OCI-LY1 (cell line): ENCODE measurements around the gene FGF22.

Source experiments
- H2AFZ ChIP-seq: fragments of 200-600 bp; sonication (generic), shearing (Covaris generic); 2 replicates; pipeline ENCODE4 v1.6.0; 2014; ENCODE audit warnings: antibody characterized with exemption, mild to moderate bottlenecking, low read length
- H3F3A ChIP-seq: fragments of 200-600 bp; sonication (generic), shearing (Covaris generic); 2 replicates; pipeline ENCODE4 v1.6.0; 2014; ENCODE audit warnings: mild to moderate bottlenecking, antibody characterized with exemption, low read length, moderate library complexity; ENCODE audit not compliant: insufficient read depth
- H3K27ac ChIP-seq: fragments of 200-600 bp; sonication (generic); 2 replicates; pipeline ENCODE4 v1.5.1; 2014; ENCODE audit warnings: low read length, mixed run types, mild to moderate bottlenecking, low read depth; ENCODE audit not compliant: poor library complexity, severe bottlenecking
- H3K27me3 ChIP-seq: fragments of 200-600 bp; sonication (generic); 2 replicates; pipeline ENCODE4 v1.6.0; 2014; ENCODE audit warnings: antibody characterized with exemption, mild to moderate bottlenecking, low read length, moderate library complexity; ENCODE audit not compliant: insufficient read depth
- H3K36me3 ChIP-seq: fragments of 200-600 bp; sonication (generic); 2 replicates; pipeline ENCODE4 v1.6.1; 2014; ENCODE audit warnings: mild to moderate bottlenecking, antibody characterized with exemption, low read length, moderate library complexity, mixed read lengths; ENCODE audit not compliant: insufficient read depth
- H3K4me1 ChIP-seq: fragments of 200-600 bp; sonication (generic); 2 replicates; pipeline ENCODE4 v1.5.1; 2014; ENCODE audit warnings: mild to moderate bottlenecking, low read length, moderate library complexity; ENCODE audit not compliant: insufficient read depth, severe bottlenecking
- H3K4me2 ChIP-seq: fragments of 200-600 bp; sonication (generic), shearing (Covaris generic); 2 replicates; pipeline ENCODE4 v1.6.1; 2014; ENCODE audit warnings: low read length
- H3K4me3 ChIP-seq: fragments of 200-600 bp; sonication (generic); 2 replicates; pipeline ENCODE4 v1.5.1; 2014; ENCODE audit warnings: low read length, low read depth, mild to moderate bottlenecking, mixed read lengths; ENCODE audit not compliant: poor library complexity, severe bottlenecking
- H3K79me2 ChIP-seq: fragments of 200-600 bp; shearing (Covaris generic); 2 replicates; pipeline ENCODE4 v1.6.1; 2016; ENCODE audit warnings: mixed run types, low read length, mixed read lengths; ENCODE audit not compliant: insufficient read depth
- H3K9ac ChIP-seq: fragments of 200-600 bp; sonication (generic), shearing (Covaris generic); 2 replicates; pipeline ENCODE4 v1.6.1; 2014; ENCODE audit warnings: mild to moderate bottlenecking, low read length, mixed read lengths
- H3K9me2 ChIP-seq: fragments of 200-600 bp; sonication (generic), shearing (Covaris generic); 2 replicates; pipeline ENCODE4 v1.6.1; 2014; ENCODE audit warnings: low read depth, mild to moderate bottlenecking, low read length, mixed read lengths
- H3K9me3 ChIP-seq: fragments of 200-600 bp; shearing (Covaris generic); 2 replicates; pipeline ENCODE4 v1.6.1; 2014; ENCODE audit warnings: low read length, mixed read lengths
- H4K20me1 ChIP-seq: fragments of 200-600 bp; sonication (generic), shearing (Covaris generic); 2 replicates; pipeline ENCODE4 v1.6.0; 2016; ENCODE audit warnings: mild to moderate bottlenecking, low read length; ENCODE audit not compliant: insufficient read depth
- EZH2 ChIP-seq: fragments of 200-600 bp; sonication (generic), shearing (Covaris generic); IDR thresholded peaks from 2 replicates; pipeline ENCODE4 v1.8.0; 2017; ENCODE audit warnings: borderline replicate concordance, mixed run types, mild to moderate bottlenecking, antibody characterized with exemption, low read length, moderate library complexity, mixed read lengths
- TF ChIP-seq, protein P1 (sequence below): fragments of 200-600 bp; sonication (generic), shearing (Covaris generic); IDR thresholded peaks from 2 replicates; pipeline ENCODE4 v1.5.1; 2017; ENCODE audit warnings: mild to moderate bottlenecking, antibody characterized with exemption, low read length, moderate library complexity, mixed read lengths

FGF22 gene

DNA sequence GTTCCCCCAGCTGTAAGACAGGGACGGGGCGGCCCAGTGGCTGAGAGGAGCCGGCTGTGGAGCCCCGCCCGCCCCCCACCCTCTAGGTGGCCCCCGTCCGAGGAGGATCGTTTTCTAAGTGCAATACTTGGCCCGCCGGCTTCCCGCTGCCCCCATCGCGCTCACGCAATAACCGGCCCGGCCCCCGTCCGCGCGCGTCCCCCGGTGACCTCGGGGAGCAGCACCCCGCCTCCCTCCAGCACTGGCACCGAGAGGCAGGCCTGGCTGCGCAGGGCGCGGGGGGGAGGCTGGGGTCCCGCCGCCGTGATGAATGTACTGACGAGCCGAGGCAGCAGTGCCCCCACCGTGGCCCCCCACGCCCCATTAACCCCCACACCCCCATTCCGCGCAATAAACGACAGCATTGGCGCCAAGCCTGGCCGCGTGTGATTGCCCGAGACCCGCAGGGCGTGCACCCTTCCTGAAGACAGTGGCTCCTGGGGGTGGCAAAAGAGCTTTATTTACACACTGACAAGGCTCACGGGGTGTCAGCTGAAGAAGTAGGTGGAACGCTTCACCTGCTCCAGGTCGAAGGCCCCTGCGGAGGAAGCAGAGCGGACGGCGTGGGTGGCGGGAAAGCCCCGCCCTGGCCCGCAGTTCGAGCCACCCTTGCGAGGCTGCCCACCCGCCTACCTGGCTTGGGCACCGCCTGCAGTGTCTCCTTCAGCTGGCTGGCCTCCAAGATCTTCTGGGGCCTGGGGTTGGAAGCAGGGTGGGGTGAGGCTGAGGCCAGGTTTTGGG, 22.7 kb upstream of the FGF22 start:
- peaks cover 61% of the 10 kb centered on the region for H3K36me3 ChIP-seq

DNA sequence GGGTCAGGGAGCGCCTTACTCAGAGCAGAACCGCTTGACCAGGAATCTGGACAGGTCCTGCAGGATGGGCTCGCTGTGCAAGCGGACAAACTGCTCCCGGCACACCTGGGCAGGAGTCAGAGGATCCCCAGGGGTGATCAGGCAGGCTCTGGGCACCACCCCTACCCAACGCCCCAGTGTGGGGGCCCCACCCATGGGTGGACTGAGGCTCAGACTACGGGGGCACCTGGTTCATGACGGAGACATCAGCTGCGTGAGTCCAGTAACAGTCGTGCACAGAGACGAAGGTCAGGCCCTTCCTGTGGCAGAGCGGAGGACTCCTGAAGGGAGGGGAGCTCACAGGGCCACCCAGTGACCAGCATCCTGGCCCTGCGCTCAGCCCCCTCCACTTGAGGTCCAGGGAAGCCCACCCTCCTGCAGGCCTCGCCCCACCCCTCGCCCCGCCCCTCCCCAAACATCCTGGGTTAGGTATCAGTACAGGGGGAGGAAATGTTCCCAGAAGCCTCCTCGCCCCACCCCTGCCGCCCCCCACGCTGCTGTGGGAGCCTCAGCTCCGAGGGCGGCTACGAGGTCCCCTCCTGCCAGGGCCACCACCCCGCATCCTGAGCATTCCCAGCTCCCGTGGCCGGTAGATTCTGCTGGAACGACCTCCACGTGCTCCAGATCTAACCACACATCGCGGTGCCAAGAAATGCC, 22.0 kb upstream of the FGF22 start:
- Histone ChIP-seq H3K36me3 (peaks cover 68% of the 10 kb centered on the region), H3K79me2 (no peaks in the 10 kb centered on the region)

More for the DNA sequence above, 22.7 kb upstream of the FGF22 start:
- H3K9me3 ChIP-seq, result no peaks in the 10 kb centered on the region
- H3K4me1 ChIP-seq, result peaks cover 5% of the 10 kb centered on the region
- no peak overlapping the region for H3K4me2 ChIP-seq
- H4K20me1 ChIP-seq, result no peaks in the 10 kb centered on the region
- no peak for TF ChIP-seq EZH2
- TF ChIP-seq, protein P1, sequence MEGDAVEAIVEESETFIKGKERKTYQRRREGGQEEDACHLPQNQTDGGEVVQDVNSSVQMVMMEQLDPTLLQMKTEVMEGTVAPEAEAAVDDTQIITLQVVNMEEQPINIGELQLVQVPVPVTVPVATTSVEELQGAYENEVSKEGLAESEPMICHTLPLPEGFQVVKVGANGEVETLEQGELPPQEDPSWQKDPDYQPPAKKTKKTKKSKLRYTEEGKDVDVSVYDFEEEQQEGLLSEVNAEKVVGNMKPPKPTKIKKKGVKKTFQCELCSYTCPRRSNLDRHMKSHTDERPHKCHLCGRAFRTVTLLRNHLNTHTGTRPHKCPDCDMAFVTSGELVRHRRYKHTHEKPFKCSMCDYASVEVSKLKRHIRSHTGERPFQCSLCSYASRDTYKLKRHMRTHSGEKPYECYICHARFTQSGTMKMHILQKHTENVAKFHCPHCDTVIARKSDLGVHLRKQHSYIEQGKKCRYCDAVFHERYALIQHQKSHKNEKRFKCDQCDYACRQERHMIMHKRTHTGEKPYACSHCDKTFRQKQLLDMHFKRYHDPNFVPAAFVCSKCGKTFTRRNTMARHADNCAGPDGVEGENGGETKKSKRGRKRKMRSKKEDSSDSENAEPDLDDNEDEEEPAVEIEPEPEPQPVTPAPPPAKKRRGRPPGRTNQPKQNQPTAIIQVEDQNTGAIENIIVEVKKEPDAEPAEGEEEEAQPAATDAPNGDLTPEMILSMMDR, result no peak
- 0 out of 2 replicates have a peak, but pooled peaks cover 4% of the 10 kb centered on the region for H3F3A ChIP-seq
- H3K27me3 ChIP-seq, result no peaks in the 10 kb centered on the region
- H3K79me2 ChIP-seq, result no peaks in the 10 kb centered on the region
- no peak overlapping the region for H2AFZ ChIP-seq
- H3K4me3 ChIP-seq, result no peak overlapping the region
- no peak overlapping the region for H3K9ac ChIP-seq
- H3K27ac ChIP-seq, result no peak overlapping the region
- no peaks in the 10 kb centered on the region for H3K9me2 ChIP-seq

DNA sequence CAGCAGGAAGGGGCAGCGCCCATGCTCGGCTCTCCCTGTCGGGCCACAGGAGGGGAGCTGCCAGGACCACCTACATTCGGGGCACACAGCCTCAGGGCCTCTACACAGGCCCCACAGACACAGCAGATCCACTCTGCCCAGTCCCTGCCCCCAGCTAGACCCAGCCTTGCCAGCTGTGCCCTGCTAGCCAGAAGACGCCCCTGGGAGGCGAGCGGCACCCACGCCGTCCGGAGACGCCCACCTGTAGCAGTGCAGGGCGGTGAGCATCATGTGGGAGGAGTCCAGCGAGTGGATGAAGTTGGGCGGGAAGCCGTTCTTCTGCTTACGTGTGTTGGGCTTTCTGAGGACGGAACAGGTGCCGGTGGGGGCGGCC, 21.4 kb upstream of the FGF22 start:
- Histone ChIP-seq H3K9ac (no peak overlapping the region), H3F3A (0 out of 2 replicates have a peak, but pooled peaks cover 4% of the 10 kb centered on the region), H3K36me3 (peaks cover 69% of the 10 kb centered on the region), H3K27ac (no peak overlapping the region), H4K20me1 (no peaks in the 10 kb centered on the region), H3K4me2 (no peak overlapping the region), H3K9me2 (no peaks in the 10 kb centered on the region), H3K4me1 (peaks cover 5% of the 10 kb centered on the region), H3K4me3 (no peak overlapping the region), H2AFZ (no peak overlapping the region), H3K79me2 (no peaks in the 10 kb centered on the region), H3K9me3 (no peaks in the 10 kb centered on the region), H3K27me3 (no peaks in the 10 kb centered on the region)
- TF ChIP-seq, protein P1, result no peak
- TF ChIP-seq EZH2, result no peak

More for the DNA sequence above, 22.0 kb upstream of the FGF22 start:
- Histone ChIP-seq H3K9me3 (no peaks in the 10 kb centered on the region), H3K27me3 (no peaks in the 10 kb centered on the region), H2AFZ (no peak overlapping the region), H3K4me1 (peaks cover 5% of the 10 kb centered on the region), H3K9me2 (no peaks in the 10 kb centered on the region), H3K4me2 (no peak overlapping the region), H3F3A (0 out of 2 replicates have a peak, but pooled peaks cover 4% of the 10 kb centered on the region), H3K27ac (no peak overlapping the region), H3K4me3 (no peak overlapping the region), H4K20me1 (no peaks in the 10 kb centered on the region), H3K9ac (no peak overlapping the region)
- TF ChIP-seq EZH2, result no peak
- TF ChIP-seq, protein P1, result no peak
